G401 (cell line): ENCODE measurements around the gene CLDN7. TPM values are rescaled to one million over a fixed set of nuclear protein-coding genes. Genes with fewer than 3 reads are reported as not detected.
A peak's percentile ranks its signal among the peaks of the same experiment; 100 is the strongest.

Source experiments
- DNase-seq: peaks from one replicate; pipeline ENCODE4 v3.0.0-alpha.2; 2015; ENCODE audit warnings: low spot score
- in situ Hi-C: cut with HindIII; loops from 2 replicates; pipeline ENCODE4 v1.10.0; 2016; ENCODE audit warnings: low sequenced_read_pairs, mixed read lengths
- total RNA-seq: library from RNA; depleted of rRNA; stranded (reverse); fragments of >200 nt; shearing (Covaris generic); gene quantifications from 2 replicates; pipeline ENCODE4 v1.2.3, GENCODE V29; 2014

Gene CLDN7
- total RNA-seq, 1 experiment from 2014 or later: 0.17 TPM

DNA sequence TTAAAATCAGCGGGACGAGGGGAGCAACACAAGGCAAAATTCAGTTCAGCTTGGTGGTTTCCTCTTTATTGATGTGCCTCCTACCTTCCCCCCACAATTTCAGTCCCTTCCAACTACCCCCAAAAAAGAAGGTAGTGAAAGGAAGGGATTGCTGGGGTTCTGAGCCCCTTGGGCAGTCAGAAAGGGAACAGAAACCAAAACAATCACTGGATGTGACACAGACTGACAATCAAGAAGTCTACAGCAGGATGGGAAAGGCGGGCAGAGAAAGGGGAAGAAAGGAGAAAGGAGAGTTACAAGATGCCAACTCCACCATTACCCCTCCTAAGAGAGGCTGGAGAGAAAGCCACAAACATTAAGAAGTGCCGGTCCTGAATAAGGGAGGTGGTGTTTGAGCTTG lies 21.9 kb downstream of the CLDN7 start:
- in situ Hi-C loops: no loop called here

DNA sequence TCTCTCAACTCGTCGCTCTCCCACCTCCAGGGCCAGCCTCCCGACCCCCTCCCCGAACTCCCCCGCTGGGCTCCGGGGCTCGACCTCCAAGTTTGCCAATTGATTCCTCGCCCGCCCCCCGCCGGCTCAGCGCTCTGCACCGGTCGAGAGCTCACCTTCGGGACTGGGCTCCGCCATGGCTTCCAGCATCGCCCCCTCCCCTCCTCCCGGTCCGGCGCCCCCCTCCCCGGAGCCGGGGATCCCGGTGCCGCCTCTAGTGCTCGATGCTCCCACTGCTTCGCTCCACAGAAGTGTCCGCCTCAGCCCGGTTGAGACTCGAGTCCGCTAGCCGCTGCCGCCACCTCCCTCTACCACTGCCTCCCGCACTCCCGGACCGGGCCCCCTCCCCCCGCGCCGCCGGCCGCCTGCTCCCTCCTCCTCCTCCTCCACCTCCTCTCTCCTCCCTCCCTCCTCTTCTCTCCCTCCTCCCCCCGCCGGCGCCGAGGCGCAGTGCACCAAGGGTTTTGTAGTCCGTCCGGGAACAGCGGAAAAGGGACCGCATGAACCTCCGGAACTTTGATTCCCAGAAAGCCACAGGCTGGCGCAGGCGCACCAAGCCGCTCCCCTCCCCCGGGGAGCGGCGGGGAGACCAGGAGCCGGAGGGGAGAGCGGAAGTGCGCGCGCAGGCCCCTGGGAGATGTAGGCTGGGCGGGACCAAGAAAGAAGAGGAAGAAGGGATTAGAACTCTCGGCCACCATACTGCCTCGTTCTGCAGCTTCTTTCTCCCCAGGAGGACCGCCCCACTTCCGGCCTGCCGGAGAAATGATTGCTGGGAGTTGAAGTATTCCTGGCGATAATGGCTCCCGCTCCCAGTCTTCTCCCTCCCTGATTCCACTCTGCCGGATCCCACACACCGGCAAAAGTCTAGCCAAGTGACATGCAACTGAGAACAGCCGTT lies 22.9 kb downstream of the CLDN7 start, which contains the start of gene PHF23:
Gene PHF23 (minus strand): TSS at position 367 of the 937 bp plus-strand sequence. CDS start 178 bp downstream, at position 189.
- peak; percentile 100 for DNase-seq
- in situ Hi-C loops: no loop called here

More for the DNA sequence above, 21.9 kb downstream of the CLDN7 start:
- DNase-seq: no peak

DNA sequence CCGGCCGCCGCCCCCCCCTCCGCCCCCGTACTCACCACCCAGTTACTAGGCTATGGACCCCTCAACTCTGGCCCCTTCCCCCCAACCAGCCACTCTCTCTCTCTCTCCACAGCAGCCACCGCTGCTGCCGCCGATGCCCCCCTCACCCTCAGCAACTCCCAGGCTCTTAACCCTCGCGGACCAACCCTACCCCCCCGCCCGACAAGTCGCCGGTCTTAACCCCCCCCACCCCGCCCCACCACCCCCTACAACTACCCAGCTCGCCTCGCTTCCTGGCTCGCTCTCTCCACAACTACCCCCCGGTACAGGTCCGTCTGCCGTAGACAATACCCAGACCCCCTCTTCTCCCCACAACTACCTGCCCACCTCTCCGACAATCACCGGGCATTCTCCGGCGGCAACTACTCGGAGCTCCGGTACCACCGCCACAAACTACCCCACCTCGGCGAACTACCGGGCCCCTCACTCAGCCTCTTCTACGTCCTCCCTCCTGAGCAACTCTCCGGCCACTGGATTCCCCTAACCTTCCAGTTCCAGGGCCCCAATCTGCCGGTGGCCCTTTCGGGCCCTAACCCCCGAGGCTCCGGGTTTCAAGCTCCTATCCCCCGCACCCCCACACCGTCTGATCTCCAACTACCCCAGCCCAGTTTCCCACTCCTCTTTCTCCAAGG lies 23.7 kb downstream of the CLDN7 start:
- DNase-seq: peak; percentile 16
- in situ Hi-C loops: no loop called here

DNA sequence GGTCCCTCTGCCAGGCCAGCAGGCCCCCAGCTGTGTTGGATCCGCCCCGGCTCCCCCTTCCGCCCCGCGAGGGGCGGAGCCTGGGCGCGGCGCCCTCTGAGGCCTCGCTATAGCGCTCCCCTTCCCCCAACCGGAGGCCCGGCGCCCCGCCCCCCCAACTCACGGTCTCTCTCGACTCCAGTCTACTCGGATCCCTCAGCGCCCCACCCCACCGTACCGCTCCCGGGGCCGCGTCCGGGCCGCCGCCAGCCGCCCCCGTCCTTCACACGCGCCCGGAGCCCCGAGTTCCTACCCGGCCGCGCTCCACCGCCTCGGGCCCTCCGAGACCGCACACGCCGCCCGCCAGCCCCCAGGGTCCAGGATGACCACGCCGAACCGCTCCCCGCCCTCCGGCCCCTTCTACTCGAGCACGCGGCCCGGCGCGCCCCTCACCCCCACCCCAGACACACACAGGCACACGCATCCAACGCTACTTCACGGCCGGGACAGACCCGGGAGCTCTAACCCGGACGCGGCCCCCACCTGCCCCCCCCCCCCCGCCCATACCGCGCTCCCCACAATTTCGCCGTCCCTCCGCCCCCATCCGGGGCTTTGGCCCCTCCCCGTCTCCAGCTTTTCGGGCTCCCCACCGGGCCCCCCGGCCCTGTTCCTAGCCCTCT lies 24.4 kb downstream of the CLDN7 start:
- in situ Hi-C loops: no loop called here
- DNase-seq: peak; percentile 55

DNA sequence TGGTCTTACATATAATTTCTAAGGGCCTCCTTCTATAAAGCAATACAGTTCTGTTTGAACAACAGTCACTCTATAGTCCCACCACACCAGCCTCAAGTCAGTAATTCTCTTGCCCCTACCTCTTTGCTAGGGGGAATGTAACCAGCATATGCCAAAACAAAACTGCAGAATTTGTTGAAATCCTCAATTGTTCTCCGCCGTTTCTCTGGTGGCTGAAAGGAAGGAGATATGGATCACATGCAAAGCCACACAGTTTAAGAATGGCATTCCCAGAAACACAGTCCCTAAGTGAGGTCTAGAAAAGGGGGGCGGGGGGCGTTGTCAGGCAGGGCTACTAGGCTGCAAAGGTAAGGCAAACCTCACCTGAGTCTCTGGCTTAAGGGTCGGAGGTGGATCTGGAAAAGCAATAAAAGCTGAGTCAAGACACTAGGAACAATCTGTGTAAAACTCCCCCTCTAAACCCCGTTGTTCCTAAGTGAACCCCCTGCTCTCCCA lies 25.0 kb downstream of the CLDN7 start:
- no peak for DNase-seq
- in situ Hi-C loops: no loop called here

DNA sequence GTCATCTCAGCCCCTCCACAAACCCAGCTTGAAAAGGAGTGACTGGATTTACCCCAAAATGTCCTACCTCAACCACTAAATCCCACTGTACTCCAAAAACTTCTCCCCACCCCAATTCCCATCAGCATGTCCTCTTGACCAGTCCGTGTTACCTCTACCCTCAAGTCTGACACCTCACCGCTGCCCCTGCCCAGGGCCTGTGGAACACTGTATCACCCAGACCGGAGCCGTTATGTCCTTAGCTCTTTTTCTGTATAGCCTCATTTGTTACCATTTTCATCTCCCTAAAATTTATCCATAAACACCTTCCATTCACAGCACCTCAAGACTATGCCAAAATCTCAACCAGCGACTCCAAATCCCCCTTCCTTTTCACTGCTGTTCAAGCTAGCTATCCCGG lies 25.5 kb downstream of the CLDN7 start:
- DNase-seq: no peak
- in situ Hi-C loops: no loop called here

DNA sequence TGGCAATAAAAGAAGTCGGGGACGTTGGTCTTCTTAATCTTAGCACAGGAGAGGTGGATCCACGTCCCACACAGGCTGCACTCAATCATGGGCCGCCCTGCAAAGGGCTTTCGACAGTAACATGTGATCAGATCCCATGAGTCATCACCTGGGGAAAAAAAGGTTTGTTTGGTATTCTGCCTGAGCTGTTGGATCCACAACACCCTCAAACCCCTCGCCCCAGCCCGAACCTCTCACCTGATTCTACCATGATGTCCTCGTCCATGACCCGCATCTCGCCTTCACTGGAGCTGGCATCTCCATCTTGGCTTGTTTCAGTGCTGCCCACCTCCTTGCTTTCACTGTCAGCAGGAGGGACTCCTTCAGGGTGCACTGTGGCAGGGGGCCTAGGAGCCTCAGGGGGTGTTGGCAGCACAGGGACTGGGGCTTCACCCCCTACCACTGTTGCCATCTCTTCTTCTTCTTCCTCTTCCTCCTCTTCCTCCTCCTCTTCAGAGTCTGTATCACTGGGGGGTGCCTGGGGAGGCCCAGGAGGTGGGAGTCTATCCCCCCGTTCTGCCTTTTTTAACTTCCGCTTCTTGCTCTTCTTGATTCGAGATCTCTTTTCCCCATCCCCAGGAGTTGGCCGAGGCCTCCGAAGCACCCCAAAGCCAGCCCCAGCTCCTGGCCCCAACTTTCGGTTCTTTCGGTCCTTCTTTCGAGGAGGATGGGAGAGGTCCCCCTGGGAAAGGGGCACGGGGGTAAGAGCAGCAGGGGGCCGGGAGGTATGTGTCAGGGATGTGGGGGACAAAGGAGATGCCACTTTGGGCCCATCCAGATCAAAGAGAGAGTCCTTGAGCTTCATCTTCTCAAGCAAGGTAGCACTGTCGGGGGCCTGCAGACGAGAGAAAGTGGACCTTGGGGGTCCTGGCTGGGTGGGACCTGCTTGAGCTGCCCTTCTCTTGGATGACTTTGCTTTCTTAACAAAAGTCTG lies 26.3 kb downstream of the CLDN7 start:
- in situ Hi-C loops: no loop called here
- peak; percentile 7 for DNase-seq

DNA sequence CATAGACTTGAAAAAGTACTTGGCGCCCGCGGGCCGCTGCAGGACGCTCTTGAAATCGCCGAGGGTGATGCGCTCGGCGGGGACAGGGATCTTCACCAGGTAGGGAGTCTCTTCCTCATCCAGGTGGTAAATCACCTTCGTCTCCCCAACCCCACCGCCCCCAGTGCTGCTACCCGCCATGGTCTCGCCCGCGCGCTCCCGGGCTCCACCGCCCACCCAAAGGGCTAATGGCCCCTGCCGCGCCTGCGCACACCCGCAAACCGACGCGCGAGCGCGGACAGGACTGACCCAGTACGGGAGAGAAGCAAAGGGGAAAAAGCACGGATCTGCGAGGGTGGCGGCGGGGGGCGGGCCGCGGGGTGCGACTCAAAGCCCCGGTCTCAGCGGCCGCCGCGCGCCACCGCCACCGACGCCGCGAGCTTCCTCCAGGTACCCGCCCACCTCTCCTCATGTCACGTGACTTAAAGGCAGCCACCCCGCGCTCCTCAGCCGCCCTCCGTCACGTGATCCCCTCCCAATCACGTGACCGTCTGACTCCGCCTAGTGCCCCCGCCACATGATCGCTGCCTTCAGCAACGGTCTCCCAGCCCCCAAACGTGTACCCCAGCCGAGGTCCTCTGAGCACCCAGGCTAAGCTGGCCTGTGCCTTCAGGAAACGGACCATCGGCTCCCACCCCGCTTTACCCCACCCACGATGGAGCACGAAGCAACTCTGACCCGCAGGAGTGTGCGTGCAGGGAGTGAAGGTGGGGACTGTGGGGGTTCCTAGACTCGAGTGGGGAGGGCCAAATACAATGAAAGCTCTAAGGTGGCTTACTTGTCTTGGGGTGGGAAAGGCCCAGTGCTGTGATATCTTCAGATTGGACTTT lies 28.0 kb downstream of the CLDN7 start, which contains the start of gene DVL2:
Gene DVL2 (minus strand): TSS at position 435 of the 869 bp plus-strand sequence. CDS start 255 bp downstream, at position 180.
- in situ Hi-C loops: no loop called here
- DNase-seq: peak; percentile 96

DNA sequence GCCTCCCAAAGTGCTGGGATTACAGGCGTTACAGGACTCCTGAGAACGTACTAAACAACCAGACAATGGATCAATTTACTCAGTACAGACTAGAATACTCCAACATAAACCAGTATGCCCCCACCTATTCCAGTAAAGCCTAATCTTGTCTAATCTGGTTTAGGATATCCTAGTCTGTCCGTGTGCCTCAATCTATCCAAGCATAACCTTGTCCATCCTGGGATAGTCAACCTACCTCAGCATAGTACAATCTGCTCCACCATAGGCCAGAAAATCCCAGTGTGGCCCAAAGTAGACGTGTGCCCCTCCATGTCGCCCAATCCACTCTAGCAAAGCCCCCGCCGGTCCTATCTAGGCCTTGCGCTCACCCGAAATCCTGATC lies 28.6 kb downstream of the CLDN7 start:
- in situ Hi-C loops: no loop called here
- DNase-seq: no peak

DNA sequence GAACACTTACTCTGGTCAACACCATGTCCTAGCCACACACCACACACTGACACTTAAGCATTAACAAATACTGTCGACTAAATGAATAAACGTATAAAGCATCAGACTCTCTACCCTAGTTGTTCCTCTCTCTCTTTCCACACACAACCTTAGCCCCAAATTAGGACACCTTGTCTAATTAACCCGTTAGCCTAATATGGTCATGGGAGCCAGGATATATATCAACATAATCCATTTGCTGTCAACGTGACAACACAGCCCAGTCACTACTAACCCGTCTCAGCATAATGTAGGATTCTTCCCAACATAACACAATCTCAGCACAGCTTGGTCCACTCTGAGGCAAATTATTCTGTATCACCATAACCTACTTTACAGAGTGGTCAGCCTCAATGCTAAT lies 30.2 kb downstream of the CLDN7 start:
- in situ Hi-C loops: no loop called here
- no peak for DNase-seq

DNA sequence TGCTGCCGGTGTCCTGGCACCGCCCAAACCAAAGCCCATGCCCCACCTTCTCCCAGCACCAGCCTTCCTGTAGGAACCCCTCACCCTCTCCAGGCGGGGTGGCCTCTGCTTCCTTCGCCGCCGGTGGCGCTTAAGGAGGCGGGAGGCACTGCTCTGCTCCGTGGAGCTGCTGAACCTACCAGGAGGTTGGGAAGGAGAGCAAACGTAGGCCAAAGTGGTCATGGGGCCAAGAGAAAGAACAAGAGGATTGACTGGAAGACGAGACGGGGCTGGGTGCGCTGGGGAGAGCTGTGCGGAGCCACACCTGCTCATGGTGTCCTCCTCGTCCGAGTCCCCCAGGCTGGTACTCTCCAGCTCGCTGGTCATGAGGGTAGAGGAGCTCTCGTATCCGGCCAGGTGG lies 32.8 kb downstream of the CLDN7 start:
- no peak for DNase-seq
- in situ Hi-C loops: loop anchor here (10.0 kb wide), 1 partner anchor 95 kb away; the partner anchor contains the start of gene NEURL4

DNA sequence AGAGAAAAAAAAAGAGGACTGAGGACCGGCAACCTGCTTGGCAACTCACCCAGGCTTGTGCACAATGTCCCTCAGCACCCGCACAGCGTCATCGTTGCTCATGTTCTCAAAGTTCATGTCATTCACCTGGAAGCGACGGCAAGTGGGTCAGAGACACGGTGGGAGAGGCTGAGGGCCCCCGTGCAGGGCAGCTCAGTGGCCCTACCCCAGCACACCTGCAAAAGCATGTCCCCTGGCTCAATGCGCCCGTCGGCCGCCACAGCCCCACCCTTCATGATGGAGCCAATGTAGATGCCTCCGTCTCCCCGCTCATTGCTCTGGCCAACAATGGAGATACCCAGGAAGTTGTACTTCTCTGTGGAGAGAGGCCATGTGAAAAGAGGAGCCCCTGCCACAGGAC lies 33.4 kb downstream of the CLDN7 start:
- in situ Hi-C loops: loop anchor here (10.0 kb wide), 1 partner anchor 96 kb away; the partner anchor contains the start of gene NEURL4
- no peak for DNase-seq

DNA sequence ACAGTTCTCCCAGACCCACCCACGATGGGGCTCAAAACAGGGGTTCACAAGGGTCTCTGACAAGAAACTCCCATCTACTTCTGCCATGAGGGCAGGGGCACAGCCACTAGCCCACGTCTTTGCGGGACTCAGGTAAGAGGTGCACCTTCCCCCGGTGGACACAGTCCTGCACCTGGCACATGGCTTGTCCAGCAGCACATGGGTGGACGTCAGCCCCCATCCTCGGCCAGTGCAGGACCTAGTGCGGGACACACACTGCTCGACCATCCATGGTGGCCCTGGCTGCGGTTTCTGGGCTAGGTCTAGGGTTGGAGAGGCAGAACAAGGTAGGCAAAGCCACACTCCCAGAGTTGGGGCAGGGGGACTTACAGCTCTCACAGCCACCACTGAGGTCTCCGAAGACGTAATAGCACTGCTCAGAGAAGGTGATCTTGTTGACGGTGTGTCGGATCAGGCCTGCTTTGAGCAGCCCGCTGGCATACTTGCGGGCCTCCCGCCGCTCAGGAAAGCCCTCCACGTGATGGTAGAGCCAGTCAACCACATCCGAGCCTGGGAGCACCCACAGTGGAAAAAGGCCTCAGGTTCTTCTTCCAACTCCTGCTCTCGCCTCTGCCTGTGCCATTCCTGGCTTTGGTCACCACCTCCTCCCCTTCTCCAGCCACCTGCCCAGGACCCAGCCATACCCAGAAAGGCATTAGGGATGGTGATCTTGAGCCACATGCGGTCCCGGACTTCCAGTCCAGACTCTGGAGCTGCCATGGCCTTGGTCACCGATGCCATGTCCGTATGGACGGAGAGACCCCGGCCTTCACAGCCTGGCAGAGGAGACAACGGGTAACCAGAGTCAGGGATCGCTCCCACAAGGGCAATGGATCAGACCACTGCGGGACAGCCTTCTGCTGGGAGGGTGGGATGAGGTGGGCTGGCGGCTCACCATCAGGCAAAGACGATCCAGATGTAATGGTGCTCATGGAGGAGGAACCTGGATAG lies 35.3 kb downstream of the CLDN7 start:
- no peak for DNase-seq
- in situ Hi-C loops: loop anchor here (10.0 kb wide), 1 partner anchor 98 kb away; the partner anchor contains the start of gene NEURL4

DNA sequence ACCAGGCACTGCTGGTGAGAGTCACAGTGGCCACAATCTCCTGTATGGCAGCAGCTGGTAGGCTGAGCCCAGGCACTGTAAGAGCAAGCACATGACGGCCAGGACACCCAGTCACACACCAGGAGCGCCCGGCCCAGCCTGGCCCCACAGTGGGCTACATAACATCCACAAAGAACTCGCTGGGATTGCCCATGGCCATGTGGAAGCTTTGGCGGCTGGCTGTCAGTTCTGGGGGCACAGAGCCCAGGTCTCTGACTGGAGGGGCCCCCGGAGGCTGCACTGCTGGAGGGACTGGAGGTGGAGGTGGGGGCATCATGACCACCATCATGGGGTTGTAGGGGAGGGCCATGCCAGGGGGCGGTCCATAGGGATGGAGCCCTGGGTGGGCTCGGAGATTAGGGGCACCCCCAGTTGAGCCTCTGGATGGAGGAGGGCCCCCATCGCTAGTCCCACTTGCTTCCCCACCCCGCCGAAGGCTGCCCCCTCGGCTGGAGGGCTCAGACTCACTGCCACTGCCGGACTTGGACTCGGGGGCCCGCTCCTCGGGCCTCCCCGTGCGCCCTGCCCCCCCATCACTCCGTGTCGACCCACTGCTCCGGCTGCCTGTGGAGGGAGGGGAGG lies 36.5 kb downstream of the CLDN7 start:
- DNase-seq: no peak
- in situ Hi-C loops: loop anchor here (10.0 kb wide), 1 partner anchor 99 kb away; the partner anchor contains the start of gene NEURL4

DNA sequence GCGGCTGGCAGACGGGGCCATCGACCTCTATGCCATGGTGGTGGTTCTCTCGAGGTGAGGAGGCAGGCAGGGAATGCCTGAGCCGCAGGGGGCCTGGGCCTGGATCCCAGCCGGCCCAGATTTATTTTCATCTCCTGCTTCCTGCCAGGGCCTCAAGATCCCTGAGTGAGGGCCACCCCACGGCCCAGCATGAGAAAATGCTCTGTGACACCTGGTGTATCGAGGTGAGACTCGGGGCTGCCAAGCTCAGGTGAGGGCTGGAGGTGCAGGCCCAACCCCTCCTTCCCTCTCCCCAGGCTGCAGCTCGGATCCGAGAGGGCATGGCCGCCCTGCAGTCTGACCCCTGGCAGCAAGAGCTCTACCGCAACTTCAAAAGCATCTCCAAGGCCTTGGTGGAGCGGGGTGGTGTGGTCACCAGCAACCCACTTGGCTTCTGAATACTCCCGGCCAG lies 37.6 kb downstream of the CLDN7 start:
- peak; percentile 10 for DNase-seq
- in situ Hi-C loops: loop anchor here (10.0 kb wide), 1 partner anchor 100 kb away; the partner anchor contains the start of gene NEURL4
